PC-9 (cell line): ENCODE measurements around the gene RPS6KA3.

ENCODE experiments used
- EZH2 ChIP-seq: fragments of 200-600 bp; sonication (generic); IDR thresholded peaks from 2 replicates; pipeline ENCODE4 v1.8.0; 2017; ENCODE audit warnings: antibody characterized with exemption, low read depth
- TF ChIP-seq, protein P1 (sequence below): fragments of 200-600 bp; sonication (generic); conservative IDR thresholded peaks from 2 replicates; pipeline ENCODE4 v1.6.1; 2017; ENCODE audit warnings: mixed run types, antibody characterized with exemption, mild to moderate bottlenecking, moderate library complexity

- TF ChIP-seq, protein P1, sequence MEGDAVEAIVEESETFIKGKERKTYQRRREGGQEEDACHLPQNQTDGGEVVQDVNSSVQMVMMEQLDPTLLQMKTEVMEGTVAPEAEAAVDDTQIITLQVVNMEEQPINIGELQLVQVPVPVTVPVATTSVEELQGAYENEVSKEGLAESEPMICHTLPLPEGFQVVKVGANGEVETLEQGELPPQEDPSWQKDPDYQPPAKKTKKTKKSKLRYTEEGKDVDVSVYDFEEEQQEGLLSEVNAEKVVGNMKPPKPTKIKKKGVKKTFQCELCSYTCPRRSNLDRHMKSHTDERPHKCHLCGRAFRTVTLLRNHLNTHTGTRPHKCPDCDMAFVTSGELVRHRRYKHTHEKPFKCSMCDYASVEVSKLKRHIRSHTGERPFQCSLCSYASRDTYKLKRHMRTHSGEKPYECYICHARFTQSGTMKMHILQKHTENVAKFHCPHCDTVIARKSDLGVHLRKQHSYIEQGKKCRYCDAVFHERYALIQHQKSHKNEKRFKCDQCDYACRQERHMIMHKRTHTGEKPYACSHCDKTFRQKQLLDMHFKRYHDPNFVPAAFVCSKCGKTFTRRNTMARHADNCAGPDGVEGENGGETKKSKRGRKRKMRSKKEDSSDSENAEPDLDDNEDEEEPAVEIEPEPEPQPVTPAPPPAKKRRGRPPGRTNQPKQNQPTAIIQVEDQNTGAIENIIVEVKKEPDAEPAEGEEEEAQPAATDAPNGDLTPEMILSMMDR, result no peak
- no peak for TF ChIP-seq EZH2
Observed at GRCh38 chrX:20265221-20265725, 1.4 kb downstream of the RPS6KA3 start.
